Right renal pelvis (tissue), 4 donors: ENCODE results near the gene YPEL1. TPM values are rescaled to one million over a fixed set of nuclear protein-coding genes. Genes with fewer than 3 reads are reported as not detected.
"Not testable (repeated sequence)": the region's sequence is repeated elsewhere in the genome, so short reads cannot be mapped to it uniquely, and the experiment has no call there.

Experiments
- DNase-seq, 4 donors: peaks; one replicate each; pipeline ENCODE4 v3.0.0-alpha.2; 2013; ENCODE audit warnings: low read depth in 4 of 4, low spot score in 3 of 4, missing footprints in 1 of 4
- polyA plus RNA-seq, 4 donors: library from polyadenylated mRNA; unstranded; fragments of 120-200 nt; gene quantifications; one replicate each; pipeline ENCODE4 v1.2.1, GENCODE V29; 2013; ENCODE audit not compliant: insufficient read length in 4 of 4

Gene YPEL1
- polyA plus RNA-seq, 4 donors = 13.1 to 15.4 (median 14.6) TPM

GRCh38 chr22:21686634-21687393 is 48.8 kb downstream of the YPEL1 start:
- no peak for DNase-seq

GRCh38 chr22:21686193-21686608 is 49.4 kb downstream of the YPEL1 start:
- no peak for DNase-seq

GRCh38 chr22:21685164-21685513 is 50.5 kb downstream of the YPEL1 start:
- no peak for DNase-seq

DNA sequence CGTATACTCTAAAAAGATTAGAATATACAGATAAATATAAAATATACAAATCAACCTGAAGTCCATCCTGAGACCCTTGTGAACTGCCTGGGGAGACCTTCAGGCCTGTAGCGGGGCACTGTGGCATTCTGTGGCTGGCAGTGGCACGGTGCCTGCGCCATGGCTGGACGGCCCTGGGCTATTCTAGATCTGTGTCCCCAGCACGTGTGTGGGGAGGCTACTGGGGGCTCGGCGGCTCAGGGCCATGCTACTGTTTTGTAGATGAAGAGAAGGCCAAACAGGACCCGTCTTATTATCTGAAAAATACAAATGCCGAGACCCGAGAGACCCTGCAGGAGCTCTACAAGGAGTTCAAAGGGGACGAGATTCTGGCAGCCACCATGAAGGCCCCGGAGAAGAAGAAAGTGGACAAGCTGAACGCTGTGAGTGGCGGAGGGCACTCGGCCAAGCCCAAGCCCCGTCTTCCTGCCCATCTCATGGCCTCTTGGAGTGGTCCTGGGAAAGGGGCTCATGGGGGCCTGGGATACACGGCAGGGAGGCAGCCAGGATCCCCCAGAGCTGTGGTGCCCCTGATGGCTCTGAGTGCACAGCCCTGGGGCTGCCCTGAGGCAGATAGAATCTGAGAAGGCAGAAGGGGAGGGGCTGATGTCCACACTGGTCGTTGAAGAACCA is 51.0 kb downstream of the YPEL1 start:
- no peak for DNase-seq

- DNase-seq = no peak
Observed at GRCh38 chr22:21683401-21683811, 52.2 kb downstream of the YPEL1 start.

GRCh38 chr22:21682385-21683175 is 53.0 kb downstream of the YPEL1 start:
- DNase-seq = no peak

GRCh38 chr22:21681566-21682370 is 53.8 kb downstream of the YPEL1 start:
- no peak for DNase-seq

- DNase-seq = no peak
Observed at GRCh38 chr22:21680830-21681565, 54.6 kb downstream of the YPEL1 start.

GRCh38 chr22:21679383-21679782 is 56.2 kb downstream of the YPEL1 start:
- DNase-seq = no peak

DNA sequence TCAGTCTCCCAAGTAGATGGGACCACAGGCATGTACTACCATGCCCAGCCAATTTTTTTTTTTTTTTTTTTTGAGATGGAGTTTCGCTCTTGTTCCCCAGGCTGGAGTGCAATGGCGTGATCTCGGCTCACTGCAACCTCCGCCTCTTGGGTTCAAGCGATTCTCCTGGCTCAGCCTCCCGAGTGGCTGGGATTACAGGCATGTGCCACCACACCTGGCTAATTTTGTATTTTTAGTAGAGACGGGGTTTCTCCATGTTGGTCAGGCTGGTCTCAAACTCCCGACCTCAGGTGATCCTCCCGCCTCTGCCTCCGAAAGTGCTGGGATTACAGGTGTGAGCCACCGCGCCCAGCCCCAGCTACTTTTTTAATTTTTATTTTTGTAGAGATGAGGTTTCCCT is 56.8 kb downstream of the YPEL1 start:
- DNase-seq = not testable (repeated sequence)

- DNase-seq = no peak
Observed at GRCh38 chr22:21677606-21678443, 57.8 kb downstream of the YPEL1 start.

DNA sequence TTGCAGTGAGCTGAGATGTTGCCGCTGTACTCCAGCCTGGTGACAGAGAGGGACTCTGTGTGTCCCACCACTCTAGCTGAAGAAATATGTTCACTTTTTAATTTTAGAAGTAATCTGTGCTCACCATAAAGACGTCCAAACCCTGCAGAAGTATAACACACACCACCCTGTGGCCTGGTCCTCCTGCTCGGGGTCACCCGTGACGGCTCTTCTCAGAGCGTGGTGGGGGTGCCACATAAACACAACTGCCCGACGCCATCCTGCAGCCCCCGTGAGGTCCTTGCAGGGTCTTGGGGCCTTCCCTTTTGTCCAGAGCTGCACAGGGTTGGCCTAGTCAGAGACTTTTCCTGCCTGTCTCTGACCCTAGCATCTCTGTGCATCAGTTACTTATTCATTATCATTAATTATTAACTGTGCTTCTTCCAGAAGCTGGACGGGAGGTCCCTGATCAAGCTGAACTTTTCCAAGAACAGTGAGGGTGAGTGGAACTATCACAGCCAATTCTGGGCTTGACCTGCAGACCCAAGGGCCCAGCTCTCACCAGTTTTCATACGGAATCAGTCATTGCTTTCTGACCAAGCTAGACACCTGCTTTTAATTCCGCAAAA is 60.9 kb downstream of the YPEL1 start:
- no peak for DNase-seq

- DNase-seq = no peak
Observed at GRCh38 chr22:21673534-21674321, 61.9 kb downstream of the YPEL1 start.

DNA sequence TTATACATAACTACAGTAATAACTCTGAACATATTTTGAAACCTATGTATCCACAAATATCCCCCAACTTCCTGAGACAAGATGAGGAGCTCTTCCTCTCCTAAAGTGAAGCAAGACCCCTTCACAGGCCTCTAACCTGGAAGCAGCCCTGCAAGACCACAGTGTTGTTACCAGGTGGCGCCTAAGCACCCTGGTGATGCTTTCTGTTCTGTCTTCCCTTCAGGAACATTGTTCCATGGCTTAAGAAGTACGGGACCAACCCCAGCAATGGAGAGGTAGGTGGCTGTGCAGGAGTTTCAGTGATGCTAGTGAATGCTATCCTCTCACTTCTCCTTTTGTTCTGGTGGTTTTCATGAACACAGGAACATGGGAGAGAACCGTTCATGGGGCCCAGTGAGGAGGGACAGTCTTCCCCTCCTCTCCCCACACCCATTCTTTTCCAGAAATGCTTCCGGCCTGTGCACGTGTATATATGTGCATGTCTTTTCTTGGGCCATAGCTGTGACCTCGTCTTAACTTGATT is 63.4 kb downstream of the YPEL1 start:
- DNase-seq = no peak

DNA sequence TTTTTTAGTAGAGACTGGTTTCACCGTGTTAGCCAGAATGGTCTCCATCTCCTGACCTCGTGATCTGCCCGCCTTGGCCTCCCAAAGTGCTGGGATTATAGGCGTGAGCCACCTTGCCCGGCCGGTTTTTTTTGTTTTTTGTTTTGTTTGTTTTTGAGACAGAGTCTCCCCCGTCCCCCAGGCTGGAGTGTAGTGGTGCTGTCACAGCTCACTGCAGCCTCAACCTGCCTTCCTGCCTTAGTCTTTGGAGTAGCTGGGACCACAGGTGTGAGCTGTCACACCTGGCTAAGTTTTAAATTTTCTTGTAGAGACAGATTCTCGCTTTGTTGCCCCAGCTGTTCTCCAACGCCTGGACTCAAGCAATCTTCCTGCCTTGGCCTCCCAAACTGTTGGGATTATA is 66.6 kb downstream of the YPEL1 start:
- no peak for DNase-seq

- no peak for DNase-seq
Observed at GRCh38 chr22:21666786-21667185, 68.8 kb downstream of the YPEL1 start.

DNA sequence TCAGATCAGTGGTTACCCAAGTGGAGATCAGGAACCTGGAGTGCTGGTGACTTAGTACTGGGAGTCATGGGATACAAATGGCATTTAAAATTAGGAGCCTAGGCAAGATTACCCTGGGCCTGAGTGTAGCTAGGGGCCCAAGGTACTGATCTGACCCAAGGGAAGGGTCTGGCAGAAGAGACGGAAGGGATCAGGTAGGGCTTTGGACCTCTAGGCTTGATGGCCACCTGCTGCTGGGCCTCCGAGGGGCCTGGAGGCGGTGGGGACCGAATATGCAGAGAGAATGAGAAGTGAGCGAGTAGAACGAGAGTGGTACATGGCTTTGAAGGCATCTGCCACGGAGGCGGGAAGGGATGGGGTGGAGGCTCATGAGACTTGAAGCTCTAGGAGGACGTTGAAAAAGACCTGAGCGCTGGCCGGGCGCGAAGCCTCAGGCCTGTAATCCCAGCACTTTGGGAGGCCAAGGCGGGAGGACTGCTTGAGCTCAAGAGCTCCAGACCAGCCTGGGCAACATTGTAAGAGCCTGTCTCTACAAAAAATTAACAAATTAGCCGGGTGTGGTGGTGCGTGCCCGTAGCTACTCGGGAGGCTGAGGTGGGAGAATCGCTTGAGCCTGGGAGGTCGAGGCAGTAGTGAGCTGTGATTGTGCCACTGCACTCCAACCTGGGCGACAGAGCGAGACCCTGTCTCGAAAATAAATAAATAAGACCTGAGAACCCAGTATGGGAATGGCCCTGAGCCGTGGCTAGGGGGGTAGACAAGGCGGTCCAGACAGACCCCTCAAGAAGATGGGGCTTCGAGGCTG is 70.3 kb downstream of the YPEL1 start:
- DNase-seq = no peak
